ENCODE measurements around the gene ETNK2. TPM values are rescaled to one million over a fixed set of nuclear protein-coding genes. Genes with fewer than 3 reads are reported as not detected.
A peak's percentile ranks its signal among the peaks of the same experiment; 100 is the strongest.

Gene ETNK2
- total RNA-seq, 2 donors from 2014 or later = 4.0 to 15.8 TPM

GRCh38 chr1:204089044-204089751, 62.6 kb downstream of the ETNK2 start:
- peak in 3 of 4 donors; percentile 37 to 47 (median 41) for DNase-seq
- 68% methylated on average over 13 to 15 of the region's 15 CpGs for WGBS, 2 donors
- TF ChIP-seq CTCF (IDR thresholded peaks at IDR 0.05) = no peak
- TF ChIP-seq POLR2A (IDR thresholded peaks at IDR 0.05) = peak in 1 of 3 donors; percentile 1
- H3K27me3 ChIP-seq = no peaks in the 10 kb centered on the region
- H3K4me1 ChIP-seq = peaks cover 96% of the 10 kb centered on the region
- intact Hi-C loops (cut with DNase I) = no loop called here
- peak overlapping the region; percentile 45 to 91 (median 81) for H3K27ac ChIP-seq
- ATAC-seq = no peak
- H3K36me3 ChIP-seq (replicated peaks in 1 of 2; ENCODE audit: insufficient read depth in 1 of 2, low read depth in 2 of 2) = no peaks in the 10 kb centered on the region
- no peaks in the 10 kb centered on the region for H3K9me3 ChIP-seq
- H3K4me3 ChIP-seq = no peak overlapping the region

DNA sequence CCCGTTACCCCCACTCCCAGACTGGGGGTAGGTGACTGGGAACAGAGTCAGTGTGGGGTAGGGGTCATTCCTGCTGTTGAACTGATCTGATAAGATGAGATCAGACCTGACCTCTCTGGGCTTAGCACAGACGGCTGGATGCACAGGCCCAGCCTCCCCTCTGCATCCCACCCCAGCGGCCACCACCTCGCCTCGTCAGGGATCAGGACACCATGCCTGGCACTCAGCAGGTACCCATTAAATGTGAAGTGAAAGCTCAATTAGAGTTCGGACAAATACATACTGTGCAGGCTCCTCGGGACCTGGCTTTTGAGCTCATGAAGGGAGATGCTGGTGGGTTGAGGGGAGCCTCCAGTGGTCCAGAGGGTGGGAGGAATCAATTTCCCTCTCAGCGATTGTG, 63.2 kb downstream of the ETNK2 start:
- no peak for ATAC-seq
- Histone ChIP-seq H3K4me1 (peaks cover 96% of the 10 kb centered on the region), H3K36me3 (replicated peaks in 1 of 2; ENCODE audit: insufficient read depth in 1 of 2, low read depth in 2 of 2) (no peaks in the 10 kb centered on the region), H3K27me3 (no peaks in the 10 kb centered on the region), H3K27ac (peak overlapping the region; percentile 45 to 91 (median 81)), H3K9me3 (no peaks in the 10 kb centered on the region), H3K4me3 (no peak overlapping the region)
- TF ChIP-seq CTCF (IDR thresholded peaks at IDR 0.05) = no peak
- TF ChIP-seq POLR2A (IDR thresholded peaks at IDR 0.05) = no peak
- DNase-seq = no peak
- 62 to 78% methylated on average over 6 to 8 of the region's 8 CpGs for WGBS, 2 donors
- intact Hi-C loops (cut with DNase I) = no loop called here

GRCh38 chr1:204087893-204088528, 63.8 kb downstream of the ETNK2 start:
- 18 to 31% methylated on average over 6 to 7 of the region's 7 CpGs for WGBS, 2 donors
- no peaks in the 10 kb centered on the region for H3K27me3 ChIP-seq
- H3K27ac ChIP-seq = peak overlapping the region; percentile 45 to 91 (median 81)
- peak in 3 of 4 donors; percentile 33 to 55 (median 43) for DNase-seq
- ATAC-seq = no peak
- H3K4me3 ChIP-seq = no peak overlapping the region
- no peak for TF ChIP-seq CTCF (IDR thresholded peaks at IDR 0.05)
- TF ChIP-seq POLR2A (IDR thresholded peaks at IDR 0.05) = no peak
- H3K36me3 ChIP-seq (replicated peaks in 1 of 2; ENCODE audit: insufficient read depth in 1 of 2, low read depth in 2 of 2) = no peaks in the 10 kb centered on the region
- H3K4me1 ChIP-seq = peaks cover 96% of the 10 kb centered on the region
- intact Hi-C loops (cut with DNase I) = no loop called here
- no peaks in the 10 kb centered on the region for H3K9me3 ChIP-seq

DNA sequence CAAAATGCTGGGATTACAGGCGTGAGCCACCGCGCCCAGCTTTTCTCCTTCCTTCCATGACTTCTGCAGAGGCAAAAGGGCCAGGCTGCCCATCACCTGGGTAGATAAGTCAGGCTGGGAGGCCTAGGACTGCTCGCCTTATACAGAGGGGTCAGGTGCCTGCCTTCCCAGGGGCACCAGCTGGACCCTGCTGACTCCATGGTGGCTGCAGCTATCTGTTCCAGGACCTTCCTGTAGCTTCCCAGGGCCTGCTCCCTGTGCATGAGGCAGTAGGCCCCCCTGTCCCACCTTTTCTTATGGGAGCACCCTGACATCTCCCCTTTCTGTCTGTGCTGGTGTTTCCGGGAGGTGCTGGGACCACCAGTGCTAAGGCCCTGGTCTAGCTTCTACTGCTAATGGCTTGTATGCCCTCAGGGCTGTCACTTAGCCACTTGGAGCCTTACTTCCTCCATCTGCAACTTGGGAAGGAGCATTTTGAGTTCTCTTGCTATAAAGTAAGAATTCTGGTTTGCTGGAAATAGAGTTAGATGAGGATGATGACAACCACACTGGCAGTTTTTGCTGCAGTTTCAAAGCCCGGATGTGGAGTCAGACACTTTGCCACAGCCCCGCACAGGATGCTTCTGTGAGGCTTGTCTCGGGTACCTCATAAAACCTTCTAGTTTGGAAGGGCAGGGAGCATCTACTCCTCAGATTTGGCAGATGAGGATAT, 64.5 kb downstream of the ETNK2 start:
- TF ChIP-seq POLR2A (IDR thresholded peaks at IDR 0.05) (no peak), CTCF (IDR thresholded peaks at IDR 0.05) (no peak)
- H3K4me1 ChIP-seq = peaks cover 96% of the 10 kb centered on the region
- peak overlapping the region; percentile 45 to 91 (median 81) for H3K27ac ChIP-seq
- ATAC-seq (no peak), DNase-seq (no peak)
- no peak overlapping the region for H3K4me3 ChIP-seq
- no peaks in the 10 kb centered on the region for H3K27me3 ChIP-seq
- no peaks in the 10 kb centered on the region for H3K9me3 ChIP-seq
- 81 to 92% methylated on average over 6 to 8 of the region's 8 CpGs for WGBS, 2 donors
- intact Hi-C loops (cut with DNase I) = no loop called here
- H3K36me3 ChIP-seq (replicated peaks in 1 of 2; ENCODE audit: insufficient read depth in 1 of 2, low read depth in 2 of 2) = no peaks in the 10 kb centered on the region

Data from body of pancreas (tissue), 4 donors.